WTC11 (cell line): ENCODE measurements around the gene SPESP1. TPM values are rescaled to one million over a fixed set of nuclear protein-coding genes. Genes with fewer than 3 reads are reported as not detected.
"Not testable (repeated sequence)": the region's sequence is repeated elsewhere in the genome, so short reads cannot be mapped to it uniquely, and the experiment has no call there.

ENCODE experiments used
- ATAC-seq: fragments of 200-7000 bp; cut with Tn5 transposase; 2 replicates; pipeline ENCODE4 v1.10.0; 2021; ENCODE audit warnings: mild to moderate bottlenecking, moderate library complexity
- CTCF ChIA-PET: fragments of 300-600 bp; sonication (Branson Sonifier 250); formaldehyde crosslinking; loops from one replicate; lab custom pipeline; 2021; ENCODE audit warnings: antibody characterized with exemption; lab: Charles Lee
- POLR2A ChIA-PET: fragments of 350-600 bp; sonication (Branson Sonifier 250); formaldehyde crosslinking; loops from one replicate; lab custom pipeline; 2021; ENCODE audit warnings: antibody characterized with exemption; lab: Charles Lee
- DNase-seq: peaks from one replicate; pipeline ENCODE4 v3.0.0; 2021; ENCODE audit warnings: low spot score
- H3K27ac Mint-ChIP-seq: 2 replicates; pipeline ENCODE4 v1.8.0; 2021; ENCODE audit warnings: mixed read lengths
- H3K27me3 Mint-ChIP-seq: 2 replicates; pipeline ENCODE4 v1.8.0; 2021; ENCODE audit warnings: low read depth, mild to moderate bottlenecking, moderate library complexity, mixed read lengths
- H3K36me3 Mint-ChIP-seq: 2 replicates; pipeline ENCODE4 v1.8.0; 2021; ENCODE audit warnings: mixed read lengths
- H3K4me1 Mint-ChIP-seq: 2 replicates; pipeline ENCODE4 v1.8.0; 2022; ENCODE audit warnings: mixed read lengths
- H3K4me3 Mint-ChIP-seq: 2 replicates; pipeline ENCODE4 v1.8.0; 2021; ENCODE audit warnings: mild to moderate bottlenecking, moderate library complexity, mixed read lengths
- H3K9me3 Mint-ChIP-seq: 2 replicates; pipeline ENCODE4 v1.8.0; 2021; ENCODE audit warnings: mixed read lengths
- ATF6 ChIP-seq: sonication (generic); formaldehyde crosslinking; IDR thresholded peaks from 2 replicates; pipeline ENCODE4 v1.8.1; 2023; ENCODE audit warnings: mild to moderate bottlenecking, missing genetic modification reagents
- EMX1 ChIP-seq: fragments of 250-450 bp; sonication (Bioruptor Pico); IDR thresholded peaks from 2 replicates; pipeline ENCODE4 v1.8.0; 2021; ENCODE audit warnings: mild to moderate bottlenecking
- ESRRA ChIP-seq: sonication (generic); formaldehyde crosslinking; IDR thresholded peaks from 2 replicates; pipeline ENCODE4 v1.8.1; 2022; ENCODE audit warnings: mild to moderate bottlenecking, missing genetic modification reagents, borderline replicate concordance
- FOXP1 ChIP-seq: sonication (generic); formaldehyde crosslinking; IDR thresholded peaks from 2 replicates; pipeline ENCODE4 v1.8.0; 2022; ENCODE audit warnings: missing genetic modification reagents, mild to moderate bottlenecking, moderate library complexity, borderline replicate concordance
- JUN ChIP-seq: sonication (generic); formaldehyde crosslinking; IDR thresholded peaks from 2 replicates; pipeline ENCODE4 v1.8.0; 2023; ENCODE audit warnings: mild to moderate bottlenecking, missing genetic modification reagents
- NR1H2 ChIP-seq: sonication (generic); formaldehyde crosslinking; IDR thresholded peaks from 2 replicates; pipeline ENCODE4 v1.9.0; 2021; ENCODE audit warnings: mild to moderate bottlenecking, moderate library complexity, missing genetic modification reagents
- PRRX2 ChIP-seq: fragments of 250-450 bp; sonication (Bioruptor Pico); IDR thresholded peaks from 2 replicates; pipeline ENCODE4 v1.8.0; 2021; ENCODE audit warnings: mild to moderate bottlenecking
- ZNF138 ChIP-seq: sonication (generic); formaldehyde crosslinking; conservative IDR thresholded peaks from 2 replicates; pipeline ENCODE4 v1.8.1; 2022; ENCODE audit warnings: mild to moderate bottlenecking, moderate library complexity, missing genetic modification reagents
- ZNF281 ChIP-seq: sonication (generic); formaldehyde crosslinking; IDR thresholded peaks from 2 replicates; pipeline ENCODE4 v1.8.0; 2023; ENCODE audit warnings: mild to moderate bottlenecking, missing genetic modification reagents
- ZNF423 ChIP-seq: fragments of 250-450 bp; sonication (Bioruptor Pico); IDR thresholded peaks from 2 replicates; pipeline ENCODE4 v2.1.2; 2022; ENCODE audit warnings: mild to moderate bottlenecking, moderate library complexity
- ZSCAN18 ChIP-seq: fragments of 250-450 bp; sonication (Bioruptor Pico); IDR thresholded peaks from 2 replicates; pipeline ENCODE4 v2.1.2; 2022; ENCODE audit warnings: mild to moderate bottlenecking, moderate library complexity
- total RNA-seq: library from RNA; stranded (reverse); gene quantifications from 3 replicates; pipeline ENCODE4 v1.2.3, GENCODE V29; 2021

SPESP1 gene
- total RNA-seq, 1 experiment from 2014 or later = not detected

- no peak overlapping the region for H3K4me3 Mint-ChIP-seq
- peaks cover 43% of the 10 kb centered on the region for H3K9me3 Mint-ChIP-seq
- peaks cover 13% of the 10 kb centered on the region for H3K27me3 Mint-ChIP-seq
- no peak for DNase-seq
- H3K27ac Mint-ChIP-seq = no peak overlapping the region
- peaks cover 19% of the 10 kb centered on the region for H3K36me3 Mint-ChIP-seq
- TF ChIP-seq FOXP1 (CRISPR knock-in tag) = no peak
- ATAC-seq = no peak
- ChIA-PET CTCF (no interaction called here), POLR2A (no interaction called here)
- no peaks in the 10 kb centered on the region for H3K4me1 Mint-ChIP-seq
These were observed 39.0 kb downstream of the SPESP1 start for GRCh38 chr15:68969298-68969697.

- Mint-ChIP-seq H3K9me3 (peaks cover 44% of the 10 kb centered on the region), H3K4me1 (no peaks in the 10 kb centered on the region), H3K4me3 (no peak overlapping the region), H3K27ac (no peak overlapping the region), H3K27me3 (peaks cover 7% of the 10 kb centered on the region), H3K36me3 (peaks cover 13% of the 10 kb centered on the region)
- TF ChIP-seq ESRRA (CRISPR knock-in tag) (no peak), FOXP1 (CRISPR knock-in tag) (no peak), ZSCAN18 (CRISPR knock-in tag) (no peak), EMX1 (CRISPR knock-in tag) (no peak), PRRX2 (CRISPR knock-in tag) (no peak), NR1H2 (no peak), ZNF281 (no peak), ATF6 (CRISPR knock-in tag) (no peak), ZNF423 (CRISPR knock-in tag) (no peak), ZNF138 (CRISPR knock-in tag) (no peak), JUN (no peak)
- ChIA-PET CTCF (no interaction called here), POLR2A (no interaction called here)
- ATAC-seq (no peak), DNase-seq (no peak)
These were observed 42.1 kb downstream of the SPESP1 start for GRCh38 chr15:68972201-68973065.

- POLR2A ChIA-PET, CTCF ChIA-PET, H3K4me1 Mint-ChIP-seq: not testable (repeated sequence)
These were observed 45.4 kb downstream of the SPESP1 start for GRCh38 chr15:68975651-68976160.

GRCh38 chr15:68977426-68977825 is 47.1 kb downstream of the SPESP1 start:
- DNase-seq, POLR2A ChIA-PET, H3K4me1 Mint-ChIP-seq, H3K27ac Mint-ChIP-seq, CTCF ChIA-PET, H3K4me3 Mint-ChIP-seq, ATAC-seq: not testable (repeated sequence)
- H3K27me3 Mint-ChIP-seq = peaks cover 15% of the 10 kb centered on the region
- H3K36me3 Mint-ChIP-seq = peaks cover 20% of the 10 kb centered on the region
- peaks cover 64% of the 10 kb centered on the region for H3K9me3 Mint-ChIP-seq

More at GRCh38 chr15:68975651-68976160, 45.4 kb downstream of the SPESP1 start:
- peaks cover 15% of the 10 kb centered on the region for H3K27me3 Mint-ChIP-seq
- not testable (repeated sequence) for DNase-seq, H3K4me3 Mint-ChIP-seq, ATAC-seq, H3K27ac Mint-ChIP-seq
- H3K9me3 Mint-ChIP-seq = peaks cover 51% of the 10 kb centered on the region
- peaks cover 20% of the 10 kb centered on the region for H3K36me3 Mint-ChIP-seq
